ENCODE results near the gene POTEF.
"Not testable (repeated sequence)": the region's sequence is repeated elsewhere in the genome, so short reads cannot be mapped to it uniquely, and the experiment has no call there.

POTEF gene

GRCh38 chr2:130129120-130129829, at the start of gene POTEF:
Gene POTEF (minus strand): TSS chr2:130129222. CDS start chr2:130120515, 8,707 bp downstream.
- H3K4me3 ChIP-seq (ENCODE audit: low read length in 2 of 2); H3K9me3 ChIP-seq (ENCODE audit: control insufficient read depth in 2 of 2, low read length in 2 of 2); H3K27ac ChIP-seq (ENCODE audit: low read depth in 2 of 2, low read length in 2 of 2); H3K27me3 ChIP-seq (ENCODE audit: control insufficient read depth in 2 of 2, insufficient read depth in 2 of 2, low read length in 2 of 2); H3K36me3 ChIP-seq (ENCODE audit: control insufficient read depth in 2 of 2, insufficient read depth in 2 of 2, low read length in 2 of 2); H3K9ac ChIP-seq (ENCODE audit: low read depth in 1 of 2, low read length in 2 of 2); H3K4me1 ChIP-seq (ENCODE audit: control insufficient read depth in 2 of 2, insufficient read depth in 2 of 2, low read length in 2 of 2): not testable (repeated sequence)

GRCh38 chr2:130174866-130175265, 45.8 kb upstream of the POTEF start:
- H3K9ac ChIP-seq (ENCODE audit: low read depth in 1 of 2, low read length in 2 of 2); H3K9me3 ChIP-seq (ENCODE audit: control insufficient read depth in 2 of 2, low read length in 2 of 2); H3K27ac ChIP-seq (ENCODE audit: low read depth in 2 of 2, low read length in 2 of 2); H3K4me3 ChIP-seq (ENCODE audit: low read length in 2 of 2); H3K4me1 ChIP-seq (ENCODE audit: control insufficient read depth in 2 of 2, insufficient read depth in 2 of 2, low read length in 2 of 2); H3K27me3 ChIP-seq (ENCODE audit: control insufficient read depth in 2 of 2, insufficient read depth in 2 of 2, low read length in 2 of 2): not testable (repeated sequence)
- peaks cover 19 to 28% of the 10 kb centered on the region in 2 donors for H3K36me3 ChIP-seq (ENCODE audit: control insufficient read depth in 2 of 2, insufficient read depth in 2 of 2, low read length in 2 of 2)

GRCh38 chr2:130169896-130170295, 40.9 kb upstream of the POTEF start:
- no peaks in the 10 kb centered on the region for H3K4me1 ChIP-seq (ENCODE audit: control insufficient read depth in 2 of 2, insufficient read depth in 2 of 2, low read length in 2 of 2)
- H3K36me3 ChIP-seq (ENCODE audit: control insufficient read depth in 2 of 2, insufficient read depth in 2 of 2, low read length in 2 of 2) = peaks cover 22 to 46% of the 10 kb centered on the region in 2 donors
- no peak overlapping the region for H3K4me3 ChIP-seq (ENCODE audit: low read length in 2 of 2)
- no peaks in the 10 kb centered on the region for H3K27me3 ChIP-seq (ENCODE audit: control insufficient read depth in 2 of 2, insufficient read depth in 2 of 2, low read length in 2 of 2)
- H3K9me3 ChIP-seq (ENCODE audit: control insufficient read depth in 2 of 2, low read length in 2 of 2) = no peaks in the 10 kb centered on the region
- no peak overlapping the region for H3K27ac ChIP-seq (ENCODE audit: low read depth in 2 of 2, low read length in 2 of 2)
- H3K9ac ChIP-seq (ENCODE audit: low read depth in 1 of 2, low read length in 2 of 2) = no peak overlapping the region

GRCh38 chr2:130169163-130169562, 40.1 kb upstream of the POTEF start:
- H3K36me3 ChIP-seq (ENCODE audit: control insufficient read depth in 2 of 2, insufficient read depth in 2 of 2, low read length in 2 of 2) = peaks cover 17 to 43% of the 10 kb centered on the region in 2 donors

GRCh38 chr2:130166611-130167010, 37.6 kb upstream of the POTEF start:
- H3K36me3 ChIP-seq (ENCODE audit: control insufficient read depth in 2 of 2, insufficient read depth in 2 of 2, low read length in 2 of 2) = peaks cover 11 to 46% of the 10 kb centered on the region in 2 donors
- H3K9ac ChIP-seq (ENCODE audit: low read depth in 1 of 2, low read length in 2 of 2); H3K9me3 ChIP-seq (ENCODE audit: control insufficient read depth in 2 of 2, low read length in 2 of 2); H3K4me3 ChIP-seq (ENCODE audit: low read length in 2 of 2); H3K27me3 ChIP-seq (ENCODE audit: control insufficient read depth in 2 of 2, insufficient read depth in 2 of 2, low read length in 2 of 2); H3K27ac ChIP-seq (ENCODE audit: low read depth in 2 of 2, low read length in 2 of 2); H3K4me1 ChIP-seq (ENCODE audit: control insufficient read depth in 2 of 2, insufficient read depth in 2 of 2, low read length in 2 of 2): not testable (repeated sequence)

More at GRCh38 chr2:130169163-130169562, 40.1 kb upstream of the POTEF start:
- H3K9ac ChIP-seq (ENCODE audit: low read depth in 1 of 2, low read length in 2 of 2); H3K27me3 ChIP-seq (ENCODE audit: control insufficient read depth in 2 of 2, insufficient read depth in 2 of 2, low read length in 2 of 2); H3K27ac ChIP-seq (ENCODE audit: low read depth in 2 of 2, low read length in 2 of 2); H3K9me3 ChIP-seq (ENCODE audit: control insufficient read depth in 2 of 2, low read length in 2 of 2); H3K4me1 ChIP-seq (ENCODE audit: control insufficient read depth in 2 of 2, insufficient read depth in 2 of 2, low read length in 2 of 2); H3K4me3 ChIP-seq (ENCODE audit: low read length in 2 of 2): not testable (repeated sequence)

GRCh38 chr2:130165293-130166016, 36.4 kb upstream of the POTEF start:
- no peak overlapping the region for H3K4me3 ChIP-seq (ENCODE audit: low read length in 2 of 2)
- H3K4me1 ChIP-seq (ENCODE audit: control insufficient read depth in 2 of 2, insufficient read depth in 2 of 2, low read length in 2 of 2) = no peaks in the 10 kb centered on the region
- no peak overlapping the region for H3K9ac ChIP-seq (ENCODE audit: low read depth in 1 of 2, low read length in 2 of 2)
- no peaks in the 10 kb centered on the region for H3K9me3 ChIP-seq (ENCODE audit: control insufficient read depth in 2 of 2, low read length in 2 of 2)
- H3K27ac ChIP-seq (ENCODE audit: low read depth in 2 of 2, low read length in 2 of 2) = no peak overlapping the region
- peaks cover 11 to 44% of the 10 kb centered on the region in 2 donors for H3K36me3 ChIP-seq (ENCODE audit: control insufficient read depth in 2 of 2, insufficient read depth in 2 of 2, low read length in 2 of 2)
- no peaks in the 10 kb centered on the region for H3K27me3 ChIP-seq (ENCODE audit: control insufficient read depth in 2 of 2, insufficient read depth in 2 of 2, low read length in 2 of 2)

- Histone ChIP-seq H3K9me3 (ENCODE audit: control insufficient read depth in 2 of 2, low read length in 2 of 2) (no peaks in the 10 kb centered on the region), H3K27me3 (ENCODE audit: control insufficient read depth in 2 of 2, insufficient read depth in 2 of 2, low read length in 2 of 2) (no peaks in the 10 kb centered on the region), H3K27ac (ENCODE audit: low read depth in 2 of 2, low read length in 2 of 2) (no peak overlapping the region), H3K9ac (ENCODE audit: low read depth in 1 of 2, low read length in 2 of 2) (no peak overlapping the region), H3K4me1 (ENCODE audit: control insufficient read depth in 2 of 2, insufficient read depth in 2 of 2, low read length in 2 of 2) (no peaks in the 10 kb centered on the region), H3K4me3 (ENCODE audit: low read length in 2 of 2) (no peak overlapping the region), H3K36me3 (ENCODE audit: control insufficient read depth in 2 of 2, insufficient read depth in 2 of 2, low read length in 2 of 2) (peaks cover 11 to 42% of the 10 kb centered on the region in 2 donors)
Measured at GRCh38 chr2:130162968-130163367, 33.9 kb upstream of the POTEF start.

GRCh38 chr2:130162486-130162885, 33.5 kb upstream of the POTEF start:
- not testable (repeated sequence) for H3K27ac ChIP-seq (ENCODE audit: low read depth in 2 of 2, low read length in 2 of 2); H3K9ac ChIP-seq (ENCODE audit: low read depth in 1 of 2, low read length in 2 of 2); H3K9me3 ChIP-seq (ENCODE audit: control insufficient read depth in 2 of 2, low read length in 2 of 2); H3K27me3 ChIP-seq (ENCODE audit: control insufficient read depth in 2 of 2, insufficient read depth in 2 of 2, low read length in 2 of 2); H3K4me3 ChIP-seq (ENCODE audit: low read length in 2 of 2); H3K4me1 ChIP-seq (ENCODE audit: control insufficient read depth in 2 of 2, insufficient read depth in 2 of 2, low read length in 2 of 2)
- peaks cover 8 to 38% of the 10 kb centered on the region in 2 donors for H3K36me3 ChIP-seq (ENCODE audit: control insufficient read depth in 2 of 2, insufficient read depth in 2 of 2, low read length in 2 of 2)

GRCh38 chr2:130160838-130161705, 32.0 kb upstream of the POTEF start:
- not testable (repeated sequence) for H3K4me1 ChIP-seq (ENCODE audit: control insufficient read depth in 2 of 2, insufficient read depth in 2 of 2, low read length in 2 of 2); H3K27me3 ChIP-seq (ENCODE audit: control insufficient read depth in 2 of 2, insufficient read depth in 2 of 2, low read length in 2 of 2); H3K27ac ChIP-seq (ENCODE audit: low read depth in 2 of 2, low read length in 2 of 2); H3K4me3 ChIP-seq (ENCODE audit: low read length in 2 of 2); H3K9ac ChIP-seq (ENCODE audit: low read depth in 1 of 2, low read length in 2 of 2); H3K9me3 ChIP-seq (ENCODE audit: control insufficient read depth in 2 of 2, low read length in 2 of 2)
- H3K36me3 ChIP-seq (ENCODE audit: control insufficient read depth in 2 of 2, insufficient read depth in 2 of 2, low read length in 2 of 2) = peaks cover 5 to 31% of the 10 kb centered on the region in 2 donors

GRCh38 chr2:130160131-130160530, 31.1 kb upstream of the POTEF start:
- no peaks in the 10 kb centered on the region for H3K4me1 ChIP-seq (ENCODE audit: control insufficient read depth in 2 of 2, insufficient read depth in 2 of 2, low read length in 2 of 2)
- no peak overlapping the region for H3K4me3 ChIP-seq (ENCODE audit: low read length in 2 of 2)
- H3K36me3 ChIP-seq (ENCODE audit: control insufficient read depth in 2 of 2, insufficient read depth in 2 of 2, low read length in 2 of 2) = peaks cover 2 to 25% of the 10 kb centered on the region in 2 donors
- H3K9ac ChIP-seq (ENCODE audit: low read depth in 1 of 2, low read length in 2 of 2) = no peak overlapping the region
- no peaks in the 10 kb centered on the region for H3K9me3 ChIP-seq (ENCODE audit: control insufficient read depth in 2 of 2, low read length in 2 of 2)
- H3K27me3 ChIP-seq (ENCODE audit: control insufficient read depth in 2 of 2, insufficient read depth in 2 of 2, low read length in 2 of 2) = no peaks in the 10 kb centered on the region
- no peak overlapping the region for H3K27ac ChIP-seq (ENCODE audit: low read depth in 2 of 2, low read length in 2 of 2)
